GM21526 (cell line): Measurements from ENCODE around the gene PDF.

Experiments used
- ATAC-seq: cut with Tn5 transposase; IDR thresholded peaks from one replicate; pipeline ENCODE4 v1.9.1; 2021; ENCODE audit warnings: moderate library complexity; ENCODE audit not compliant: unreplicated experiment, low FRiP score

The PDF gene

GRCh38 chr16:69339289-69340094 lies 9.1 kb upstream of the PDF start, which contains the start of the genes COG8 and NIP7:
Gene COG8, minus strand, starts transcription at chr16:69339564. Its CDS starts 12 bp downstream, at chr16:69339552.
Gene NIP7, plus strand, starts transcription at chr16:69339772. Its CDS starts 58 bp downstream, at chr16:69339830.
- ATAC-seq, result peak; percentile 84

GRCh38 chr16:69338557-69339288 lies 8.3 kb upstream of the PDF start:
- no peak for ATAC-seq

GRCh38 chr16:69334696-69335095 lies 4.3 kb upstream of the PDF start:
- ATAC-seq, result no peak

GRCh38 chr16:69329369-69330285 lies 761 bp downstream of the PDF start:
- peak; percentile 20 for ATAC-seq

- no peak for ATAC-seq
These were observed 1.5 kb downstream of the PDF start for GRCh38 chr16:69328854-69329316.

- no peak for ATAC-seq
These were observed 2.6 kb downstream of the PDF start for GRCh38 chr16:69327585-69328310.

GRCh38 chr16:69326172-69326873 lies 4.1 kb downstream of the PDF start:
- no peak for ATAC-seq

- no peak for ATAC-seq
These were observed 4.6 kb downstream of the PDF start for GRCh38 chr16:69325784-69326171.

GRCh38 chr16:69324585-69325253 lies 5.7 kb downstream of the PDF start:
- no peak for ATAC-seq

- no peak for ATAC-seq
These were observed 6.3 kb downstream of the PDF start for GRCh38 chr16:69324013-69324531.

- ATAC-seq, result no peak
These were observed 7.0 kb downstream of the PDF start for GRCh38 chr16:69323415-69323814.

- no peak for ATAC-seq
These were observed 8.0 kb downstream of the PDF start for GRCh38 chr16:69322343-69322742.

GRCh38 chr16:69321080-69321479 lies 9.3 kb downstream of the PDF start:
- ATAC-seq, result no peak

GRCh38 chr16:69320740-69321073 lies 9.7 kb downstream of the PDF start:
- ATAC-seq, result no peak

GRCh38 chr16:69319826-69320739 lies 10.3 kb downstream of the PDF start:
- no peak for ATAC-seq

GRCh38 chr16:69319381-69319780 lies 11.0 kb downstream of the PDF start:
- ATAC-seq, result no peak

GRCh38 chr16:69318911-69319289 lies 11.5 kb downstream of the PDF start:
- no peak for ATAC-seq
